HG02798 (cell line): Measurements from ENCODE around the gene ARID1A.
"Not testable (repeated sequence)": the region's sequence is repeated elsewhere in the genome, so short reads cannot be mapped to it uniquely, and the experiment has no call there.

Experiments used
- ATAC-seq: cut with Tn5 transposase; IDR thresholded peaks from one replicate; pipeline ENCODE4 v1.9.1; 2021; ENCODE audit warnings: mild to moderate bottlenecking; ENCODE audit not compliant: unreplicated experiment, poor library complexity

The ARID1A gene

GRCh38 chr1:26785611-26786436, 90.0 kb downstream of the ARID1A start:
- no peak for ATAC-seq

GRCh38 chr1:26786437-26787380, 90.9 kb downstream of the ARID1A start:
- ATAC-seq, result no peak

GRCh38 chr1:26787381-26787705, 91.5 kb downstream of the ARID1A start:
- ATAC-seq, result peak; percentile 40

GRCh38 chr1:26787706-26788514, 92.1 kb downstream of the ARID1A start, which contains the start of gene PIGV:
Gene PIGV, plus strand, starts transcription at chr1:26787950. Its CDS starts 2,866 bp downstream, at chr1:26790816.
- peak; percentile 79 for ATAC-seq

GRCh38 chr1:26788515-26788785, 92.6 kb downstream of the ARID1A start:
- ATAC-seq, result no peak

- ATAC-seq, result peak; percentile 25
Measured at GRCh38 chr1:26788836-26789611, 93.2 kb downstream of the ARID1A start.

- ATAC-seq, result no peak
Measured at GRCh38 chr1:26789612-26789865, 93.7 kb downstream of the ARID1A start.

- no peak for ATAC-seq
Measured at GRCh38 chr1:26789931-26790330, 94.1 kb downstream of the ARID1A start.

GRCh38 chr1:26790551-26790953, 94.7 kb downstream of the ARID1A start:
- ATAC-seq, result no peak

- no peak for ATAC-seq
Measured at GRCh38 chr1:26791148-26791547, 95.3 kb downstream of the ARID1A start.

GRCh38 chr1:26791626-26792025, 95.8 kb downstream of the ARID1A start:
- ATAC-seq, result no peak

GRCh38 chr1:26792924-26793323, 97.1 kb downstream of the ARID1A start:
- no peak for ATAC-seq

- no peak for ATAC-seq
Measured at GRCh38 chr1:26794391-26794790, 98.6 kb downstream of the ARID1A start.

GRCh38 chr1:26797627-26798026, 101.8 kb downstream of the ARID1A start:
- no peak for ATAC-seq

- ATAC-seq, result no peak
Measured at GRCh38 chr1:26799479-26800142, 103.8 kb downstream of the ARID1A start.

- not testable (repeated sequence) for ATAC-seq
Measured at GRCh38 chr1:26803932-26804331, 108.1 kb downstream of the ARID1A start.

GRCh38 chr1:26810105-26810504, 114.3 kb downstream of the ARID1A start:
- not testable (repeated sequence) for ATAC-seq

GRCh38 chr1:26811057-26811456, 115.2 kb downstream of the ARID1A start:
- no peak for ATAC-seq

- no peak for ATAC-seq
Measured at GRCh38 chr1:26811708-26812107, 115.9 kb downstream of the ARID1A start.

- ATAC-seq, result no peak
Measured at GRCh38 chr1:26814377-26814776, 118.6 kb downstream of the ARID1A start.
